SK-N-MC (cell line): ENCODE results near the gene POLR3F.

ENCODE experiments used
- DNase-seq: peaks from one replicate; pipeline ENCODE4 v3.0.0-alpha.2; 2011; ENCODE audit warnings: low read depth, low spot score
- H3K27ac ChIP-seq: fragments of 200-600 bp; sonication (generic); 2 replicates; pipeline ENCODE4 v1.5.1; 2016; ENCODE audit warnings: mixed run types
- H3K36me3 ChIP-seq: fragments of 200-600 bp; sonication (generic); 2 replicates; pipeline ENCODE4 v1.6.1; 2017; ENCODE audit warnings: antibody characterized with exemption, low read length, mixed read lengths; ENCODE audit not compliant: insufficient read depth
- H3K4me3 ChIP-seq: fragments of 200-600 bp; sonication (generic); 2 replicates; pipeline ENCODE4 v1.5.1; 2016
- H3K9ac ChIP-seq: fragments of 200-600 bp; sonication (generic); 2 replicates; pipeline ENCODE4 v1.8.0; 2017; ENCODE audit warnings: mixed run types, mixed read lengths; ENCODE audit not compliant: insufficient read length
- H3K9me3 ChIP-seq: fragments of 200-600 bp; sonication (generic); 2 replicates; pipeline ENCODE4 v1.6.1; 2017; ENCODE audit warnings: low read depth, mild to moderate bottlenecking, antibody characterized with exemption, low read length, moderate library complexity, mixed read lengths
- EZH2 ChIP-seq: fragments of 200-600 bp; sonication (generic); IDR thresholded peaks from one replicate; pipeline ENCODE4 v1.6.1; 2017; ENCODE audit warnings: antibody characterized with exemption
- FOXP2 ChIP-seq: optimal IDR thresholded peaks from 2 replicates; pipeline ENCODE3; 2011; ENCODE audit warnings: mild to moderate bottlenecking, moderate library complexity; ENCODE audit not compliant: insufficient read depth; ENCODE audit errors: extremely low read length, control extremely low read depth
- POLR2AphosphoS5 ChIP-seq: IDR thresholded peaks from 2 replicates; pipeline ENCODE4 v1.6.1; 2012; ENCODE audit warnings: mild to moderate bottlenecking, low read depth, low read length, borderline replicate concordance

POLR3F gene

GRCh38 chr20:18532626-18533025 lies 65.4 kb downstream of the POLR3F start:
- no peak overlapping the region for H3K9ac ChIP-seq
- H3K9me3 ChIP-seq: no peaks in the 10 kb centered on the region
- no peak for DNase-seq
- peaks cover 79% of the 10 kb centered on the region for H3K36me3 ChIP-seq
- H3K4me3 ChIP-seq: no peak overlapping the region
- no peak overlapping the region for H3K27ac ChIP-seq
- no peak for TF ChIP-seq FOXP2
- no peak for TF ChIP-seq POLR2AphosphoS5
- TF ChIP-seq EZH2: no peak

- DNase-seq: no peak
- no peak overlapping the region for H3K4me3 ChIP-seq
- H3K36me3 ChIP-seq: peaks cover 71% of the 10 kb centered on the region
- no peak overlapping the region for H3K27ac ChIP-seq
- TF ChIP-seq FOXP2 (no peak), EZH2 (no peak), POLR2AphosphoS5 (no peak)
- H3K9me3 ChIP-seq: no peaks in the 10 kb centered on the region
- H3K9ac ChIP-seq: no peak overlapping the region
Observed at GRCh38 chr20:18533491-18533890, 66.3 kb downstream of the POLR3F start.

DNA sequence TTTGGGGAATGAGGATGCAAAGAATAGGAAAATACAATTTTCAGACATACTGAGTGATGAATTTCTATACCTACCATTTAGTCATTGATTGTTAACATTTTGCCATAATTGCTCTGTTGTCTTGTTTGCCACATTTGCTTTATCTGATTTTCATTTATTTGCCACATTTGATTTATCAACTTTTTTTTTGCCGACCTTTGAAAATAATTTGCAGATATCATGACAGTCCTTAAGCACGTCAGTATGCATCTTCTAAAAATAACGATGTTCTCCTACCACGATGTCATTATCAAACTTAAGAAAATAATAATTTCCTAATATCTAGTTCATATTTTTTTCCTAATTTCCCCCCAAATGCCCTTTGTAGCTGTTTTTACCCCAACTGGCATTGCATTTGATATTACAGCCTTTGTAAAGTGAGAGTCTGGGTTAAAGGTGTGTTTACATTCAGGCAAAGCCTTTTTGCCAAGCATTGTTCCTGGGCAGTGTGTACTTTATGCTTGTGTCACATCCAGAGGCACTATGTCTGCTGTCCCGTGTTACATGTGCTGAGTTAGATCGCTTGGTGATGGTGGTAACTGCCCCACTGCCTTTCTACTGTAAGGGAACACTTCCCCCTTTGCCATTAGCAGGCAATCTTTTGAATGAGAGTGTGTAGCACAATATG lies 66.9 kb downstream of the POLR3F start:
- TF ChIP-seq FOXP2 (no peak), EZH2 (no peak), POLR2AphosphoS5 (no peak)
- DNase-seq: no peak
- Histone ChIP-seq H3K27ac (no peak overlapping the region), H3K36me3 (peaks cover 65% of the 10 kb centered on the region), H3K4me3 (no peak overlapping the region), H3K9ac (no peak overlapping the region), H3K9me3 (no peaks in the 10 kb centered on the region)
